SK-N-MC (cell line): ENCODE results near the gene IP6K1.

ENCODE experiments used
- EZH2 ChIP-seq: fragments of 200-600 bp; sonication (generic); IDR thresholded peaks from one replicate; pipeline ENCODE4 v1.6.1; 2017; ENCODE audit warnings: antibody characterized with exemption
- FOXP2 ChIP-seq: optimal IDR thresholded peaks from 2 replicates; pipeline ENCODE3; 2011; ENCODE audit warnings: mild to moderate bottlenecking, moderate library complexity; ENCODE audit not compliant: insufficient read depth; ENCODE audit errors: extremely low read length, control extremely low read depth
- POLR2AphosphoS5 ChIP-seq: IDR thresholded peaks from 2 replicates; pipeline ENCODE4 v1.6.1; 2012; ENCODE audit warnings: mild to moderate bottlenecking, low read depth, low read length, borderline replicate concordance

- TF ChIP-seq POLR2AphosphoS5 (no peak), EZH2 (no peak), FOXP2 (no peak)
Measured at GRCh38 chr3:49717959-49718857, 68.1 kb downstream of the IP6K1 start.
